SH-SY5Y (cell line): ENCODE results near the gene PPP6R1.

ENCODE experiments used
- GATA2 ChIP-seq: IDR thresholded peaks from 2 replicates; pipeline ENCODE4 v1.6.1; 2011; ENCODE audit warnings: mild to moderate bottlenecking, low read depth, low read length
- GATA3 ChIP-seq: IDR thresholded peaks from 2 replicates; pipeline ENCODE4 v1.6.1; 2011; ENCODE audit warnings: low read depth, mild to moderate bottlenecking, low read length, moderate library complexity

GRCh38 chr19:55305983-55306562, 47.3 kb upstream of the PPP6R1 start:
- TF ChIP-seq GATA2 (no peak), GATA3 (no peak)
